Measurements from ENCODE around the gene THPO. TPM values are rescaled to one million over a fixed set of nuclear protein-coding genes. Genes with fewer than 3 reads are reported as not detected.

Gene THPO
- polyA plus RNA-seq, 1 donor from 2014 or later: 0.59 TPM

DNA sequence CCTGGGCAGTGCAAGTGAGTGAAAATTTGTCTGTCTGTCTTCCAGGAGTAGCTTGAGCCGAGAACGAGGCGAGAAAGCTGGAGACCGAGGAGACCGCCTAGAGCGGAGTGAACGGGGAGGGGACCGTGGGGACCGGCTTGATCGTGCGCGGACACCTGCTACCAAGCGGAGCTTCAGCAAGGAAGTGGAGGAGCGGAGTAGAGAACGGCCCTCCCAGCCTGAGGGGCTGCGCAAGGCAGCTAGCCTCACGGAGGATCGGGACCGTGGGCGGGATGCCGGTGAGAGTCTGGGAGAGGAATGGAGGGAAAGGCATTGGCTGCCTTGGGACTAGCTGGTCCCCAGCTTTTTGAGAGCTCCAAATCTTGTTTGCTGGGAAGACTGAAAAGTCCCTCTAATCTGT lies 50.8 kb downstream of the THPO start:
- no peaks in the 10 kb centered on the region for H3K9me2 ChIP-seq (ENCODE audit: insufficient read depth, low read length)
- no peaks in the 10 kb centered on the region for H3K9me3 ChIP-seq (ENCODE audit: low read length)
- TF ChIP-seq, protein P1, sequence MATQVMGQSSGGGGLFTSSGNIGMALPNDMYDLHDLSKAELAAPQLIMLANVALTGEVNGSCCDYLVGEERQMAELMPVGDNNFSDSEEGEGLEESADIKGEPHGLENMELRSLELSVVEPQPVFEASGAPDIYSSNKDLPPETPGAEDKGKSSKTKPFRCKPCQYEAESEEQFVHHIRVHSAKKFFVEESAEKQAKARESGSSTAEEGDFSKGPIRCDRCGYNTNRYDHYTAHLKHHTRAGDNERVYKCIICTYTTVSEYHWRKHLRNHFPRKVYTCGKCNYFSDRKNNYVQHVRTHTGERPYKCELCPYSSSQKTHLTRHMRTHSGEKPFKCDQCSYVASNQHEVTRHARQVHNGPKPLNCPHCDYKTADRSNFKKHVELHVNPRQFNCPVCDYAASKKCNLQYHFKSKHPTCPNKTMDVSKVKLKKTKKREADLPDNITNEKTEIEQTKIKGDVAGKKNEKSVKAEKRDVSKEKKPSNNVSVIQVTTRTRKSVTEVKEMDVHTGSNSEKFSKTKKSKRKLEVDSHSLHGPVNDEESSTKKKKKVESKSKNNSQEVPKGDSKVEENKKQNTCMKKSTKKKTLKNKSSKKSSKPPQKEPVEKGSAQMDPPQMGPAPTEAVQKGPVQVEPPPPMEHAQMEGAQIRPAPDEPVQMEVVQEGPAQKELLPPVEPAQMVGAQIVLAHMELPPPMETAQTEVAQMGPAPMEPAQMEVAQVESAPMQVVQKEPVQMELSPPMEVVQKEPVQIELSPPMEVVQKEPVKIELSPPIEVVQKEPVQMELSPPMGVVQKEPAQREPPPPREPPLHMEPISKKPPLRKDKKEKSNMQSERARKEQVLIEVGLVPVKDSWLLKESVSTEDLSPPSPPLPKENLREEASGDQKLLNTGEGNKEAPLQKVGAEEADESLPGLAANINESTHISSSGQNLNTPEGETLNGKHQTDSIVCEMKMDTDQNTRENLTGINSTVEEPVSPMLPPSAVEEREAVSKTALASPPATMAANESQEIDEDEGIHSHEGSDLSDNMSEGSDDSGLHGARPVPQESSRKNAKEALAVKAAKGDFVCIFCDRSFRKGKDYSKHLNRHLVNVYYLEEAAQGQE (IDR thresholded peaks at IDR 0.05; ENCODE audit: borderline replicate concordance): no peak
- TF ChIP-seq MXI1 (conservative IDR thresholded peaks at IDR 0.05; ENCODE audit: poor library complexity, severe bottlenecking) (no peak), POLR2AphosphoS5 (IDR thresholded peaks at IDR 0.05) (no peak), RAD21 (conservative IDR thresholded peaks at IDR 0.05) (no peak)
- H3F3A ChIP-seq (ENCODE audit: insufficient read depth, low read length, poor library complexity, severe bottlenecking): no peaks in the 10 kb centered on the region
- H3K27ac ChIP-seq (ENCODE audit: low read length): no peak overlapping the region
- no peak overlapping the region for H2AFZ ChIP-seq (ENCODE audit: low read depth, low read length)
- no peaks in the 10 kb centered on the region for H3K27me3 ChIP-seq (ENCODE audit: insufficient read depth, low read depth, low read length)
- H3K4me2 ChIP-seq (ENCODE audit: low read length): no peak overlapping the region
- H3K4me3 ChIP-seq (ENCODE audit: low read length): no peak overlapping the region
- no peaks in the 10 kb centered on the region for H4K20me1 ChIP-seq (ENCODE audit: insufficient read depth)
- peaks cover 4% of the 10 kb centered on the region for H3K36me3 ChIP-seq (ENCODE audit: insufficient read depth, low read length)
- H3K79me2 ChIP-seq (replicated peaks; ENCODE audit: insufficient read depth, low read length): no peaks in the 10 kb centered on the region
- H3K9ac ChIP-seq (ENCODE audit: low read length): no peak overlapping the region

DNA sequence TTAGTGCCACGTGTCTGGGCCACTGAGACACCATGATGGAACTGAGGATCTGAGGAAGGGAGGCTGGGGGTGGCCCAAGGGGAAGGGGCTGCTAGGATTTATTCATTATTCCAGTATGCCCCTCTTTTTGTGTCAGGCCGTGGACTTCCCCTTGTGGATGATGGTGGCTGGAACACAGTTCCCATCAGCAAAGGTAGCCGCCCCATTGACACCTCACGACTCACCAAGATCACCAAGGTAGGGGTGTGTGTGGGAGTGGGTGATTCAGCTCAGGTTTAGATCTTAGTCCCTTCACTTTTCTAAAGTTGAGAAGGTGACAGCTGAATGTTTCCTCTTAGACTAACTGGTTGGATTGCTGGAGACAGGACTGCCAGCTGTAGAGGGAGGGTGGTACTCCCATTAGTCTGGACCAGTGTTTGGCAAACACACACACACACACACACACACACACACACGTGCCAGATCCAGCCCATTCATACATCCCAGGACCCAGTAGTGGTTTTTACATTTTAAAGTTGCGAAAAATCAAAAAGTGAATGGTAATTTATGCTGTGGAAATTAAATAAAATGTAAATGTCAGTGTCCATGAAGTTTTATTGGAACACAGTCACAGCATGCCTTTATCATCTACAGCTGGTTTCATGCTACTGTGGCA lies 52.2 kb downstream of the THPO start:
- no peak overlapping the region for H3K4me3 ChIP-seq (ENCODE audit: low read length)
- H3K4me2 ChIP-seq (ENCODE audit: low read length): no peak overlapping the region
- H2AFZ ChIP-seq (ENCODE audit: low read depth, low read length): no peak overlapping the region
- H3K9me2 ChIP-seq (ENCODE audit: insufficient read depth, low read length): no peaks in the 10 kb centered on the region
- H3K36me3 ChIP-seq (ENCODE audit: insufficient read depth, low read length): peaks cover 4% of the 10 kb centered on the region
- H3K27ac ChIP-seq (ENCODE audit: low read length): no peak overlapping the region
- no peaks in the 10 kb centered on the region for H4K20me1 ChIP-seq (ENCODE audit: insufficient read depth)
- H3K9me3 ChIP-seq (ENCODE audit: low read length): no peaks in the 10 kb centered on the region
- H3K79me2 ChIP-seq (replicated peaks; ENCODE audit: insufficient read depth, low read length): no peaks in the 10 kb centered on the region
- no peak overlapping the region for H3K9ac ChIP-seq (ENCODE audit: low read length)
- no peaks in the 10 kb centered on the region for H3F3A ChIP-seq (ENCODE audit: insufficient read depth, low read length, poor library complexity, severe bottlenecking)
- TF ChIP-seq, protein P1 (IDR thresholded peaks at IDR 0.05; ENCODE audit: borderline replicate concordance): no peak
- TF ChIP-seq, protein P2, sequence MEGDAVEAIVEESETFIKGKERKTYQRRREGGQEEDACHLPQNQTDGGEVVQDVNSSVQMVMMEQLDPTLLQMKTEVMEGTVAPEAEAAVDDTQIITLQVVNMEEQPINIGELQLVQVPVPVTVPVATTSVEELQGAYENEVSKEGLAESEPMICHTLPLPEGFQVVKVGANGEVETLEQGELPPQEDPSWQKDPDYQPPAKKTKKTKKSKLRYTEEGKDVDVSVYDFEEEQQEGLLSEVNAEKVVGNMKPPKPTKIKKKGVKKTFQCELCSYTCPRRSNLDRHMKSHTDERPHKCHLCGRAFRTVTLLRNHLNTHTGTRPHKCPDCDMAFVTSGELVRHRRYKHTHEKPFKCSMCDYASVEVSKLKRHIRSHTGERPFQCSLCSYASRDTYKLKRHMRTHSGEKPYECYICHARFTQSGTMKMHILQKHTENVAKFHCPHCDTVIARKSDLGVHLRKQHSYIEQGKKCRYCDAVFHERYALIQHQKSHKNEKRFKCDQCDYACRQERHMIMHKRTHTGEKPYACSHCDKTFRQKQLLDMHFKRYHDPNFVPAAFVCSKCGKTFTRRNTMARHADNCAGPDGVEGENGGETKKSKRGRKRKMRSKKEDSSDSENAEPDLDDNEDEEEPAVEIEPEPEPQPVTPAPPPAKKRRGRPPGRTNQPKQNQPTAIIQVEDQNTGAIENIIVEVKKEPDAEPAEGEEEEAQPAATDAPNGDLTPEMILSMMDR (IDR thresholded peaks at IDR 0.05; ENCODE audit: poor library complexity, severe bottlenecking): no peak
- TF ChIP-seq MXI1 (conservative IDR thresholded peaks at IDR 0.05; ENCODE audit: poor library complexity, severe bottlenecking) (no peak), POLR2AphosphoS5 (IDR thresholded peaks at IDR 0.05) (no peak), EP300 (conservative IDR thresholded peaks at IDR 0.05; ENCODE audit: poor library complexity, severe bottlenecking) (no peak), EZH2 (IDR thresholded peaks at IDR 0.05; ENCODE audit: borderline replicate concordance, insufficient read depth, low read length, poor library complexity, severe bottlenecking) (no peak)
- no peaks in the 10 kb centered on the region for H3K27me3 ChIP-seq (ENCODE audit: insufficient read depth, low read depth, low read length)
